NCI-H1930 (cell line): ENCODE results near the gene RILP.

Source experiments
- DNase-seq, 2 experiments: peaks; one replicate each; lab custom pipeline; 2025; lab: John Stamatoyannopoulos, UW

RILP gene

GRCh38 chr17:1604831-1605528 is 44.7 kb downstream of the RILP start:
- no peak for DNase-seq

DNA sequence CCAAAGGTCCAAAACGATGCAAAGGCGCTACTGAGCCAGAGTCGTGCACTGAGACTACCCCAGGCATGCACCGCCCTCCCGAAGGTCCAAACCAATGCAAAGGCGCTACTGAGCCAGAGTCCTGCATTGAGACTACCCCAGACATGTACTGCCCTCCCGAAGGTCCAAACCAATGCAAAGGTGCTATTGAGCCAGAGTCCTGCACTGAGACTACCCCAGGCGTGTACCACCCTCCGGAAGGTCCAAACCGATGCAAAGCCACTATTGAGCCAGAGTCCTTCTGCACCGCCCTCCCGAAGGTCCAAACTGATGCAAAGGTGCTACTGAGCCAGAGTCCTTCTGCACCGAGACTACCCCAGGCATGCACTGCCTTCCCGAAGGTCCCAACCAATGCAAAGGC is 48.1 kb downstream of the RILP start:
- no peak for DNase-seq

DNA sequence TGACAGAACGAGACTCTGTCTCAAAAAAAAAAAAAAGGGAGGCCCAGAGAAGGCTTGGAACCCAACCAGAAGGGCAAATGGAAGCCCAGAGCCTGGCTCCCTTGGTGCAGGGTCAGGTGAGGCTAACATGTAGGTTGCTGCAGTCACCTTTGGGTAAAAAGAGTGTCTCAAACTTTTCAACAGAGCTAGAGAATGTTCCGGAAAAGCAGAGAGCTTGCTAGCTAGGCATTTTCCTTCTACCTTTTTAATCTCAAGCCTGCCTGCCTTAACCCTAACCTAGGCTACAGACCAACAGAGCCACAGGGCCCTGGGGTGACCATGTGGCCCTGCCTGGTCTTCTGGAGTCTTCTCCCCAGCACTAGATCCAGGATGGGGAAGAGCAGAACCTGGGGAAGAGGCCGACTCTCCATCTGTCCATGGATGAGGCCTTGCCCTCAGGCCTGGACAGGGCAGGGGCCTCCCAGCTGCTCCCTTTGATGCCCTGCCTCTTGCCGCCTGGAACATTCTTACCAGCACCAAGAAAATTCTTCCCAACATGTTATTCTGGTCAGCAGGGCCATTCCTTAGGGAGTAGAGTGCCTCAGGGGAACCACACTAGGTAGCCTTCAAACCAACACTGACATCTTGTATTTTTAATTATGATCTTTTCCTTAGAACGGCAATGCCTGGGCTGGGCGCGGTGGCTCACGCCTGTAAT is 51.1 kb downstream of the RILP start:
- no peak for DNase-seq

DNA sequence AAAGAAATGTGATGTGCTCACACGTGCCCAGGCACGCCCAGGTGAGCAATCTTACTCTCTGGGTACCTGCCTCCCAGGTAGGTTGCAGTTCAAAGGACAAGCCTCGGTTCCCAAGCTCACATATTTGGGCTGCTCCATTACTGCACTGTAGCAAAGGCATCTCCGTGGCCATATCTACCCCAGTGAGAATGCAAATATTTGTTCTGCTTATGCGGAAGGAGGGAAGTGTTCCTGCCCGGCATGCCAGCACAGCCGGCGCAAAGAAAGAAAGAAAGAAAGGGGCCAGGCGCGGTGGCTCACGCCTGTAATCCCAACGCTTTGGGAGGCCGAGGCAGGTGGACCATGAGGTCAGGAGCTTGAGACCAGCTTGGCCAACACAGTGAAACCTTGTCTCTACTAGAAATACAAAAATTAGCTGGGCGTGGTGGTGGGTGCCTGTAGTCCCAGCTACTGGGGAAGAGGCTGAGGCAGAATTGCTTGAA is 51.8 kb downstream of the RILP start:
- DNase-seq = no peak
